GM23338 (cell line): ENCODE results near the gene ARFIP2. TPM values are rescaled to one million over a fixed set of nuclear protein-coding genes. Genes with fewer than 3 reads are reported as not detected.
A peak's percentile ranks its signal among the peaks of the same experiment; 100 is the strongest.

ENCODE experiments used
- ATAC-seq: fragments of 200-7000 bp; cut with Tn5 transposase; 3 replicates; pipeline ENCODE4 v1.9.1; 2020
- DNase-seq: peaks from one replicate; pipeline ENCODE4 v3.0.0-alpha.2; 2015; ENCODE audit warnings: low spot score
- H2AFZ ChIP-seq: fragments of 200-600 bp; sonication (generic); 2 replicates; pipeline ENCODE4 v1.8.0; 2016; ENCODE audit warnings: antibody characterized with exemption, mild to moderate bottlenecking, moderate library complexity
- H3F3A ChIP-seq: fragments of 200-600 bp; sonication (generic); replicated peaks from 2 replicates; pipeline ENCODE4 v1.8.0; 2017; ENCODE audit warnings: antibody characterized with exemption, mixed run types, low read depth
- H3K27ac ChIP-seq: fragments of 200-600 bp; sonication (generic); 2 replicates; pipeline ENCODE4 v1.6.1; 2016; ENCODE audit warnings: low read depth
- H3K27me3 ChIP-seq: fragments of 200-600 bp; sonication (generic); 2 replicates; pipeline ENCODE4 v1.8.0; 2016; ENCODE audit warnings: mild to moderate bottlenecking, mixed run types, moderate library complexity; ENCODE audit not compliant: insufficient read depth
- H3K36me3 ChIP-seq: fragments of 200-600 bp; sonication (generic); 2 replicates; pipeline ENCODE4 v1.8.0; 2016; ENCODE audit warnings: mild to moderate bottlenecking; ENCODE audit not compliant: insufficient read depth
- H3K4me1 ChIP-seq: fragments of 200-600 bp; sonication (generic); 2 replicates; pipeline ENCODE4 v1.8.0; 2016; ENCODE audit warnings: mild to moderate bottlenecking, moderate library complexity; ENCODE audit not compliant: insufficient read depth
- H3K4me2 ChIP-seq: fragments of 200-600 bp; sonication (generic); 2 replicates; pipeline ENCODE4 v1.7.1; 2017; ENCODE audit warnings: mixed run types
- H3K4me3 ChIP-seq: fragments of 200-600 bp; sonication (generic); 2 replicates; pipeline ENCODE4 v1.6.1; 2016; ENCODE audit warnings: mixed run types
- H3K79me2 ChIP-seq: fragments of 200-600 bp; sonication (generic); replicated peaks from 2 replicates; pipeline ENCODE4 v1.8.0; 2017; ENCODE audit warnings: mild to moderate bottlenecking; ENCODE audit not compliant: insufficient read depth
- H3K9me2 ChIP-seq: fragments of 200-600 bp; sonication (generic); 2 replicates; pipeline ENCODE4 v1.8.0; 2017; ENCODE audit not compliant: insufficient read depth
- H4K20me1 ChIP-seq: fragments of 200-600 bp; sonication (generic); replicated peaks from 2 replicates; pipeline ENCODE4 v1.8.0; 2017; ENCODE audit warnings: mild to moderate bottlenecking; ENCODE audit not compliant: insufficient read depth
- H3K27ac Mint-ChIP-seq: 2 replicates; pipeline ENCODE4 v1.8.0; 2020; ENCODE audit warnings: inconsistent platforms, mild to moderate bottlenecking, moderate library complexity, mixed read lengths
- H3K27me3 Mint-ChIP-seq: 3 replicates; pipeline ENCODE4 v1.8.0; 2022; ENCODE audit warnings: low read depth, mild to moderate bottlenecking, moderate library complexity, mixed read lengths, inconsistent platforms; ENCODE audit not compliant: insufficient read depth, poor library complexity
- H3K36me3 Mint-ChIP-seq: 3 replicates; pipeline ENCODE4 v1.8.0; 2021; ENCODE audit warnings: low read depth, mild to moderate bottlenecking, inconsistent platforms, moderate library complexity, mixed read lengths
- H3K4me1 Mint-ChIP-seq: 3 replicates; pipeline ENCODE4 v1.8.0; 2020; ENCODE audit warnings: mild to moderate bottlenecking, inconsistent platforms, mixed read lengths
- H3K4me3 Mint-ChIP-seq: 3 replicates; pipeline ENCODE4 v1.8.0; 2021; ENCODE audit warnings: moderate library complexity, mild to moderate bottlenecking, inconsistent platforms, mixed read lengths
- H3K9me3 Mint-ChIP-seq: 3 replicates; pipeline ENCODE4 v1.8.0; 2020; ENCODE audit warnings: moderate library complexity, mild to moderate bottlenecking, inconsistent platforms, mixed read lengths
- CREB1 ChIP-seq: fragments of 250-450 bp; sonication (Bioruptor Pico); IDR thresholded peaks from 2 replicates; pipeline ENCODE4 v1.5.0; 2020; ENCODE audit warnings: low read depth, mild to moderate bottlenecking, moderate library complexity
- ETS1 ChIP-seq: IDR thresholded peaks from 2 replicates; pipeline ENCODE4 v1.6.1; 2016; ENCODE audit warnings: antibody characterized with exemption
- JUNB ChIP-seq: IDR thresholded peaks from one replicate; pipeline ENCODE4 v1.6.1; 2016; ENCODE audit warnings: antibody characterized with exemption; ENCODE audit not compliant: unreplicated experiment
- POLR2AphosphoS5 ChIP-seq: IDR thresholded peaks from 2 replicates; pipeline ENCODE4 v1.6.1; 2016; ENCODE audit warnings: antibody characterized with exemption, low read depth
- REST ChIP-seq: IDR thresholded peaks from one replicate; pipeline ENCODE4 v1.6.1; 2018; ENCODE audit warnings: antibody characterized with exemption; ENCODE audit not compliant: unreplicated experiment
- STAT1 ChIP-seq: IDR thresholded peaks from one replicate; pipeline ENCODE4 v1.6.1; 2016; ENCODE audit warnings: antibody characterized with exemption; ENCODE audit not compliant: unreplicated experiment
- ZNF114 ChIP-seq: fragments of 250-450 bp; sonication (Bioruptor Pico); IDR thresholded peaks from 2 replicates; pipeline ENCODE4 v1.5.0; 2020; ENCODE audit warnings: mild to moderate bottlenecking, moderate library complexity
- ZNF331 ChIP-seq: fragments of 250-450 bp; sonication (Bioruptor Pico); IDR thresholded peaks from 2 replicates; pipeline ENCODE4 v1.5.0; 2020; ENCODE audit warnings: low read depth, mild to moderate bottlenecking, moderate library complexity
- ZNF462 ChIP-seq: fragments of 250-450 bp; sonication (Bioruptor Pico); IDR thresholded peaks from 2 replicates; pipeline ENCODE4 v1.5.0; 2020; ENCODE audit warnings: mild to moderate bottlenecking, moderate library complexity
- long read RNA-seq: library from polyadenylated mRNA; unstranded; transcript quantifications from one replicate; pipeline ENCODE4 v2.0.0, GENCODE V29; 2020; ENCODE audit not compliant: unreplicated experiment
- polyA plus RNA-seq: library from polyadenylated mRNA; unstranded; fragments of >200 nt; fragmentation: Nextera tagmentation; extraction: Ambion mirVana; gene quantifications from 2 replicates; pipeline ENCODE4 v1.2.1, GENCODE V29; 2016
- total RNA-seq: library from RNA; depleted of rRNA; stranded (reverse); fragments of >200 nt; shearing (Covaris generic); gene quantifications from 2 replicates; pipeline ENCODE4 v1.2.3, GENCODE V29; 2014; rRNA removed
- TF ChIP-seq, protein P1 (sequence below), 2 experiments: fragments of 200-600 bp in 1 of 2; sonication (generic) in 1 of 2; conservative IDR thresholded peaks; 2 replicates each; pipeline versions ENCODE4 v1.5.1 to v1.6.1; 2016 to 2017; ENCODE audit warnings: antibody characterized with exemption in 2 of 2, low read depth in 2 of 2, mild to moderate bottlenecking in 2 of 2, moderate library complexity in 1 of 2

Gene ARFIP2, protein sequence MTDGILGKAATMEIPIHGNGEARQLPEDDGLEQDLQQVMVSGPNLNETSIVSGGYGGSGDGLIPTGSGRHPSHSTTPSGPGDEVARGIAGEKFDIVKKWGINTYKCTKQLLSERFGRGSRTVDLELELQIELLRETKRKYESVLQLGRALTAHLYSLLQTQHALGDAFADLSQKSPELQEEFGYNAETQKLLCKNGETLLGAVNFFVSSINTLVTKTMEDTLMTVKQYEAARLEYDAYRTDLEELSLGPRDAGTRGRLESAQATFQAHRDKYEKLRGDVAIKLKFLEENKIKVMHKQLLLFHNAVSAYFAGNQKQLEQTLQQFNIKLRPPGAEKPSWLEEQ
- 61.5 and 65.4 TPM in 2 replicates for total RNA-seq
- polyA plus RNA-seq, result 34.8 and 35.4 TPM in 2 replicates
- long read RNA-seq, transcript ARFIP2-201 (8 exons, 2,543 nt), result minor isoform, 15 of 37 reads
- long read RNA-seq, transcript ARFIP2-202 (8 exons, 1,868 nt), result major isoform, 16 of 37 reads
- long read RNA-seq, partial matches to known transcripts, result 1 of 37 reads
- long read RNA-seq, other reads (novel, unspliced or antisense), result 5 of 37 reads

DNA sequence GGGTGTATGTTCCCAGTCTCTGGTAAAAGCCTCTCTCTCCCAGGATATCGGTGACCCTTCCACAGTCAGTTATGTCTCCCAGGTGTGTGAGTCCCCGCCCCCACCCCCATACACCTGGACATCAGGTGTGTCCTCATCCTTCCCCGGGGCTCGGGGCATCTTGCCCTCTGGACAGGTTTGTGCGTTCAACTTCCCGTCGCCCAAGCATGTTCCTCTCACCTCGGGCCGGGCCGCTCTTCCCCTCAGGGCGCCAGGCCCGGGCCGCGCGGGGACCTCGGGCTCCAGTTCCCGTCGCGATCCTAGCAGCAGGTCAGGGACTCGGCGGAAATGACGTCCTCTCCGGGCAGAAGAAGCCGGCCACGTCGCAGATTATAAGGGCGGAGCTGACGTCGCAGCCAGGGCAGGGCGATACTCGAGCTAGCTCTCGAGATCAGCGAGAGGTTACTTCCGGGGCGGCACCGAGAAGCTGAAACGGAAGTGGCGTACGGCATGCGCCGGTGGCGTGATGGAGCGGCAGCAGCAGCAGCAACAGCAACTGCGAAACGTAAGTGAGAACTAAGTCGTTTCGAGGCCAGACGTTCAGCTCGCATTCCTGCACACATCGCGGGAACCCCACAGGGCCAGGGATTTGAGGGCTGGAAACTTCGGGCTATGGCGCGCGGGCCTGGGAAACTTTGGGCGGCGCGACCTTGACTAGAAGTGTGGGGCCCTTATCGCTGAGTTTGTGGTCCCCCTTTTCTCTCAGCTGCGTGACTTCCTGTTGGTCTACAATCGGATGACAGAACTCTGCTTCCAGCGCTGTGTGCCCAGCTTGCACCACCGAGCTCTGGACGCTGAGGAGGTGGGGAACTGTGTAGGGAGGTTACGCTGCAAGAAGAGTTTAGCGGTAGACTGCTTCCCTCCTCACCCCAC, at the start of gene ARFIP2, which contains the start of gene TIMM10B:
TSS of gene ARFIP2 (minus strand) at position 320 of the 912 bp plus-strand sequence. CDS start 910 bp downstream, outside the sequence.
TSS of gene TIMM10B (plus strand) at position 490 of the 912 bp plus-strand sequence. CDS start at position 506, 16 bp downstream.
- Histone ChIP-seq H2AFZ (peak within 1 kb of the TSS; percentile 44; the same call in 1 of the 2 replicates), H3K27me3 (no peaks in the 10 kb centered on the region), H3K27ac (peak within 1 kb of the TSS; percentile 96), H3K4me2 (peak within 1 kb of the TSS; percentile 97), H3K79me2 (peaks cover 49% of the 10 kb centered on the region), H3K4me1 (peaks cover 6% of the 10 kb centered on the region; the same call in 1 of the 2 replicates), H4K20me1 (peaks cover 14% of the 10 kb centered on the region), H3F3A (peaks cover 13% of the 10 kb centered on the region; the same call in 1 of the 2 replicates), H3K4me3 (peak within 1 kb of the TSS; percentile 95), H3K36me3 (peaks cover 40% of the 10 kb centered on the region), H3K9me2 (no peaks in the 10 kb centered on the region)
- peak; percentile 99 for DNase-seq
- peak; percentile 96 for ATAC-seq
- no peaks in the 10 kb centered on the region; the same call in 2 of the 3 replicates for H3K9me3 Mint-ChIP-seq
- H3K4me3 Mint-ChIP-seq, result peak within 1 kb of the TSS; percentile 99
- H3K27ac Mint-ChIP-seq, result peak within 1 kb of the TSS; percentile 99
- peaks cover 14% of the 10 kb centered on the region for H3K4me1 Mint-ChIP-seq
- peaks cover 9% of the 10 kb centered on the region for H3K27me3 Mint-ChIP-seq
- peaks cover 49% of the 10 kb centered on the region for H3K36me3 Mint-ChIP-seq
- TF ChIP-seq CREB1 (CRISPR knock-in tag) (peak; percentile 96), ZNF331 (no peak), JUNB (no peak), POLR2AphosphoS5 (peak; percentile 96), ETS1 (peak; percentile 90), ZNF462 (CRISPR knock-in tag) (no peak), REST (no peak), ZNF114 (CRISPR knock-in tag) (no peak), STAT1 (no peak)
- TF ChIP-seq, protein P1, sequence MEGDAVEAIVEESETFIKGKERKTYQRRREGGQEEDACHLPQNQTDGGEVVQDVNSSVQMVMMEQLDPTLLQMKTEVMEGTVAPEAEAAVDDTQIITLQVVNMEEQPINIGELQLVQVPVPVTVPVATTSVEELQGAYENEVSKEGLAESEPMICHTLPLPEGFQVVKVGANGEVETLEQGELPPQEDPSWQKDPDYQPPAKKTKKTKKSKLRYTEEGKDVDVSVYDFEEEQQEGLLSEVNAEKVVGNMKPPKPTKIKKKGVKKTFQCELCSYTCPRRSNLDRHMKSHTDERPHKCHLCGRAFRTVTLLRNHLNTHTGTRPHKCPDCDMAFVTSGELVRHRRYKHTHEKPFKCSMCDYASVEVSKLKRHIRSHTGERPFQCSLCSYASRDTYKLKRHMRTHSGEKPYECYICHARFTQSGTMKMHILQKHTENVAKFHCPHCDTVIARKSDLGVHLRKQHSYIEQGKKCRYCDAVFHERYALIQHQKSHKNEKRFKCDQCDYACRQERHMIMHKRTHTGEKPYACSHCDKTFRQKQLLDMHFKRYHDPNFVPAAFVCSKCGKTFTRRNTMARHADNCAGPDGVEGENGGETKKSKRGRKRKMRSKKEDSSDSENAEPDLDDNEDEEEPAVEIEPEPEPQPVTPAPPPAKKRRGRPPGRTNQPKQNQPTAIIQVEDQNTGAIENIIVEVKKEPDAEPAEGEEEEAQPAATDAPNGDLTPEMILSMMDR (conservative IDR thresholded peaks at IDR 0.05; ENCODE audit: low read depth in 2 of 2), result no peak
